ENCODE measurements around the gene PPP2R5C. TPM values are rescaled to one million over a fixed set of nuclear protein-coding genes. Genes with fewer than 3 reads are reported as not detected.

The PPP2R5C gene
- polyA plus RNA-seq, 1 donor from 2014 or later, result 111 TPM

DNA sequence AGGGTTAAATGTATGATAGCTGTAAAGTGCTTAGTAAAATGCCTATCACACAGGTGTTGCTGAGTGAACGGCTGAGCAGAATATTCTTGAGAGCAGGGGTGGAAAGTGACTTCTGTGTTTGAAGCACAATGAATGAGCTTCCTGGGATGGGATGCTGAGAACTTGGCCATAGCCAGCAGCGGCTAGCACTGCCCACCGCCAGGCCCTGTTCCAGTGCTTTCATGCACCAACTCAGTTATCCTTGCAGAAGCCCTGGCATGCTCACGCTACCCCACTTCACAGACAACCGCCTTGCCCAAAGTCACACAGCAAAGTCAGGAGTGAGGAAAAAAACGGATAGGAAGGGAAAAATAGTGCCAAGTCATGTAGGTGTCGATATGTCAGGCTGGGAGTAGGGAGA is 213.7 kb downstream of the PPP2R5C start:
- no peak for TF ChIP-seq CTCF (IDR thresholded peaks at IDR 0.05; ENCODE audit: poor library complexity, severe bottlenecking)
- TF ChIP-seq EZH2 (IDR thresholded peaks at IDR 0.05; ENCODE audit: borderline replicate concordance, insufficient read depth, low read length, poor library complexity, severe bottlenecking), result no peak
- TF ChIP-seq MXI1 (conservative IDR thresholded peaks at IDR 0.05; ENCODE audit: poor library complexity, severe bottlenecking), result no peak
- TF ChIP-seq TAF1 (IDR thresholded peaks at IDR 0.05; ENCODE audit: low read depth), result no peak
- no peak for TF ChIP-seq RAD21 (conservative IDR thresholded peaks at IDR 0.05)
- no peak for TF ChIP-seq REST (IDR thresholded peaks at IDR 0.05; ENCODE audit: borderline replicate concordance)
- TF ChIP-seq SMC3 (conservative IDR thresholded peaks at IDR 0.05; ENCODE audit: poor library complexity), result no peak
- Histone ChIP-seq H3K9ac (ENCODE audit: low read length) (no peak overlapping the region), H3K4me2 (ENCODE audit: low read length) (no peak overlapping the region), H3F3A (ENCODE audit: insufficient read depth, low read length, poor library complexity, severe bottlenecking) (no peaks in the 10 kb centered on the region), H3K27ac (ENCODE audit: low read length) (no peak overlapping the region), H2AFZ (ENCODE audit: low read depth, low read length) (no peak overlapping the region), H3K27me3 (ENCODE audit: insufficient read depth, low read depth, low read length) (no peaks in the 10 kb centered on the region), H3K4me3 (ENCODE audit: low read length) (no peak overlapping the region), H4K20me1 (ENCODE audit: insufficient read depth) (peaks cover 51% of the 10 kb centered on the region), H3K36me3 (ENCODE audit: insufficient read depth, low read length) (peaks cover 10% of the 10 kb centered on the region), H3K9me2 (ENCODE audit: insufficient read depth, low read length) (no peaks in the 10 kb centered on the region), H3K79me2 (replicated peaks; ENCODE audit: insufficient read depth, low read length) (peaks cover 74% of the 10 kb centered on the region), H3K9me3 (ENCODE audit: low read length) (no peaks in the 10 kb centered on the region)

Small RNA genes within 50 kb of the gene (small RNA-seq; reads per million reads assigned to genes)
- 0 reads per million in 3 experiments for gene AL118558.2
- 0 reads per million in 3 experiments for gene RNU6-790P

Other genes starting within 250 kb of the PPP2R5C start
- gene DIO3, start 200.2 kb upstream of the PPP2R5C start, polyA plus RNA-seq, result 49.2 and 68.3 TPM in 2 replicates
- 298 and 343 TPM in 2 replicates for gene DYNC1H1, start 202.9 kb downstream of the PPP2R5C start, polyA plus RNA-seq